ENCODE data around the gene COG5. TPM values are rescaled to one million over a fixed set of nuclear protein-coding genes. Genes with fewer than 3 reads are reported as not detected.
A peak's percentile ranks its signal among the peaks of the same experiment; 100 is the strongest.

COG5 gene
- total and polyA plus RNA-seq, 9 of the 15 experiments (the other 6 are each of a cell fraction or from before 2014, with no cell fraction given), result 15.3 to 75.1 (median 56.4) TPM

- TF ChIP-seq HNRNPUL1 (IDR thresholded peaks at IDR 0.05; ENCODE audit: low read length) (no peak), NCOR1 (IDR thresholded peaks at IDR 0.05) (0 out of 2 replicates have a peak, but pooled peaks have one; percentile 2), NFIC (IDR thresholded peaks at IDR 0.05) (0 out of 2 replicates have a peak, but pooled peaks have one; percentile 5), ETV1 (tag; conservative IDR thresholded peaks at IDR 0.05; ENCODE audit: low read depth) (no peak), TAF15 (IDR thresholded peaks at IDR 0.05; ENCODE audit: low read depth, low read length) (no peak), ELF2 (CRISPR knock-in tag; IDR thresholded peaks at IDR 0.05) (no peak), FOSL1 (tag; conservative IDR thresholded peaks at IDR 0.05) (no peak)
Measured at GRCh38 chr7:107179326-107180164, 384.2 kb downstream of the COG5 start (continued).

GRCh38 chr7:107173691-107174406 is 389.9 kb downstream of the COG5 start:
- TF ChIP-seq ZNF274 (IDR thresholded peaks at IDR 0.05; ENCODE audit: borderline replicate concordance, low read depth, low read length), result no peak
- peak; percentile 54; the same call in 1 of the 2 replicates for TF ChIP-seq HMBOX1 (IDR thresholded peaks at IDR 0.05)
- TF ChIP-seq XRCC5 (IDR thresholded peaks at IDR 0.05; ENCODE audit: low read depth, low read length), result no peak
- TF ChIP-seq MNT (conservative IDR thresholded peaks at IDR 0.05), result 0 out of 4 replicates have a peak, but pooled peaks of 1 of the 2 experiments have one; percentile 16
- TF ChIP-seq ZNF655 (CRISPR knock-in tag; IDR thresholded peaks at IDR 0.05), result 0 out of 2 replicates have a peak, but pooled peaks have one; percentile 72
- no peak for TF ChIP-seq DDX20 (tag; IDR thresholded peaks at IDR 0.05; ENCODE audit: low read depth)
- POLR2A ChIA-PET, result interaction anchor here (0.5 to 2.2 kb wide), 13 partner anchors 8 to 1880 kb away, joined by 3 to 9 read pairs (median 3); no protein-coding TSS in a partner anchor
- in situ Hi-C loops (cut with MboI) (no loop called here), intact Hi-C loops (cut with micrococcal nuclease) (no loop called here)
- no TSS peak for BruUV-seq (replicated peaks)
- no peak for FAIRE-seq
- Histone ChIP-seq H3K36me3 (ENCODE audit: control insufficient read depth, insufficient read depth, low read length) (peaks cover 3% of the 10 kb centered on the region; the same call in 1 of the 3 replicates), H4K20me1 (replicated peaks; ENCODE audit: control insufficient read depth, insufficient read depth, low read length) (no peaks in the 10 kb centered on the region; the same call in none of the 2 replicates), H3K9me3 (replicated peaks; ENCODE audit: control insufficient read depth, insufficient read depth, low read depth, low read length) (no peaks in the 10 kb centered on the region), H3K27me3 (ENCODE audit: control insufficient read depth in 2 of 2, insufficient read depth in 2 of 2, low read length in 2 of 2) (no peaks in the 10 kb centered on the region), H3K9me1 (ENCODE audit: control insufficient read depth, insufficient read depth, low read length) (no peaks in the 10 kb centered on the region), H3K4me2 (ENCODE audit: insufficient read depth, low read length) (peak overlapping the region; percentile 8; the same call in 1 of the 2 replicates), H3K4me3 (no peak overlapping the region), H3K9ac (ENCODE audit: insufficient read depth in 1 of 2, low read depth in 2 of 2, low read length in 2 of 2) (peak overlapping the region in 1 of 2 experiments; percentile 11; a peak in 1 of 4 replicates), H3K79me2 (ENCODE audit: control insufficient read depth, insufficient read depth, low read length) (peaks cover 69% of the 10 kb centered on the region), H2AFZ (ENCODE audit: low read depth, low read length) (no peak overlapping the region), H3K27ac (ENCODE audit: extremely low read depth, low read depth, low read length) (peak overlapping the region; percentile 7; the same call in 1 of the 3 replicates), H3K4me1 (replicated peaks in 1 of 2; ENCODE audit: control insufficient read depth in 2 of 2, insufficient read depth in 2 of 2, low read length in 2 of 2) (peaks cover 0 to 16% of the 10 kb centered on the region in 2 experiments; a peak in 4 of 5 replicates)
- WGBS (ENCODE audit: insufficient coverage, low coverage, missing lambda C conversion rate), result 32% methylated on average over 4 of the region's 4 CpGs
- CTCF ChIA-PET (ENCODE audit: low intra/inter-chr PET ratio), result no interaction called here
- ATAC-seq, result no peak
- DNase-seq (ENCODE audit: extremely low read depth in 1 of 4, low spot score in 3 of 4), result no peak
